Activated naive CD4-positive, alpha-beta T cell (primary cell): ENCODE results near the gene LRRC61.

Experiments used
- DNase-seq, 4 experiments: peaks; one replicate each; lab custom pipeline; 2025; lab: John Stamatoyannopoulos, UW

Gene LRRC61

GRCh38 chr7:150371131-150371995, 48.2 kb downstream of the LRRC61 start:
- no peak for DNase-seq

- DNase-seq = no peak
These were observed 48.8 kb downstream of the LRRC61 start for GRCh38 chr7:150371996-150372270.

GRCh38 chr7:150372271-150373048, 49.3 kb downstream of the LRRC61 start:
- DNase-seq = no peak

DNA sequence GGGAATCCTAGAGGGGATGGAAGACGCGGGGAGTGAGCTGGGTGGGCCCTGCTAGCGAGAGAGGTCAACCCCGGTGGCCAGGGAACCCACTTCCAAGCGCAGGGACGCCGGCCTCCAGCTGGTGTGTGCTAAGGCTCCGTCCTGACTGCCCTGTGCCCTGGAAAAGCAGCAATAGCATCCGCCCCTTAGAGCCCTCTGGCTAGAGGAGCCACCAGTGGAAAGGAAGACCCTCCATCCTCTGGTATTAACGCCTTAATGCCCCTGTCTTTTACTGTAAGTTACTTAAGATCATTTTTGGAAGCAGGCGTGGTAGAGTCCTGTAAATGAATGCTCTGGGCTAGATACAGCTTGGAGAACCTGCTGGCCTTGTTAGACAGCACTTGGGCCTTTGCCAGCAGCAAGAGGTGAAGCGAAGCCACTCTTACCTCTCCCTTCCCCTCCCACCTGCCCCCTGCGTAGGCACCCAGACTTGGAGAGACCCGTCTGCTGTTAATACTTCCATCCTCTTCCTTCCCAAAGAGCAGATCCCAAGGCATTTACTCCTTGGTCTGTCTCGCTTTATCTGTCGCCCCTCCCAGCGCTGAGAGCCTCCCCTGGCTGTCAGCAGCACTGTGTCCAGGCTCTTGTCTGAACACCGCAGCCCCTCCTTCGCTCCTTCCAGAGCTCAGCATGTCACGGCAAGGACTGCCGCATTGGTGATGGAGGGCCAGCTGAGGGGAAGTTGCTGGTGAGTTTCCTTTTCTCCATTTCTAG, 50.1 kb downstream of the LRRC61 start:
- no peak for DNase-seq

DNA sequence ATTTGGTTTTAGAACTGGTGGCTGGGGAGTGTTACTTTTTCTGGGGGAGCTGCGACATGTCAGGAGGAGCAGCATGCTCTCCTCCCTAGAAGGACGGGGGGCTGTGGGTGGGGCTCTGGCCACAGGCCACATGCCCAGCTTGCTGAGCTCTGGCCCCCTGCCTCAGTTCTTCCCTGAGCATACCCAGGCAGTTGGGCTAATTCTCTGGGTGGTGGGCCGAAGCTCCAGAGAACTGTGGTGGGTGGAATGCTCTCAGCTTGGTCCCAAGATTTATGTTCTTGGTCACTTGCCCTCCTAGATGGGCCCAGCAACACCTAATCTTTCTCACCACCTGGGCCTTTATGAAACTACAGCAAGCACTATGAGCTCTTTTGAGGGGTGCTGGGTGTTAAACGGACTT, 50.9 kb downstream of the LRRC61 start:
- DNase-seq = no peak

GRCh38 chr7:150374472-150374871, 51.3 kb downstream of the LRRC61 start:
- DNase-seq = no peak

DNA sequence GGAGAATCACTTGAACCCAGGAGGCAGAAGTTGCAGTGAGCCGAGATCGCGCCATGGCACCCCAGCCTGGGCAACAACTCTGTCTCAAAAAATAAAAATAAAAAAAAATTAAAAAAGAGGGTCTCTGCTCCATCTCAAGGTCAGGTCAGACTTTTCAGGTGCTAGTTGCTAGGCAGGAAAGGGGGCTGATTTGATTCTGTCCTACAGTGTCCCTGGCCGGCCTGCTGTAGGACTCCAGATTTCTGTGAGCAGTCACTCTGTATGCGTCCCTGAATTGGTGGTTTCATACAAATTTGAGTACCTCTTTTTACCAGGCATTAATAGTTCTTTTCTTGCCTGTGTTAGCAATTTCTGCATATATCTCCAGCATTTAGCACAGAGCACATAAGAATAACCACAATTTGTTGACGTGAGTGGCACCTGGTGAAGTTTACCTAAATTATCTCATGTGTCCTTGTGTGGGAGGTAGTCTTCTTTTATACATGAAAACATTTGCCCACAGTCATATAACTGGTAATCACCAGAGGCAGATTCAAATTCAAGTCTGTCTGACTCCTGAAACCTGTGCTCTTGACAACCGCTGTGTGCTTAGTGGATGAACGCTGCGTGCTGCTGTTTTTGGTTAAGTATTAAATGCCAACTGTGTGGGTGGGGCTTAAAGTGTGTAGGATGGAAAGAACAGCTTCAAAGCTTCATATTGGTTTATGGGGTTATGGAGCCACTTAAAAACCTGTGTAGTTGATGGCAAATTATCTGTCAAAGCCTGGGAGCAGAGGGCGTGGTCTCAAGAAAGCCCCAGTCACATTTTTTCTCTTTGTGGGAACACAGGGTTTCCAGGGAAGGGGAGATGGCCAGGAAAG, 52.7 kb downstream of the LRRC61 start:
- DNase-seq = no peak

DNA sequence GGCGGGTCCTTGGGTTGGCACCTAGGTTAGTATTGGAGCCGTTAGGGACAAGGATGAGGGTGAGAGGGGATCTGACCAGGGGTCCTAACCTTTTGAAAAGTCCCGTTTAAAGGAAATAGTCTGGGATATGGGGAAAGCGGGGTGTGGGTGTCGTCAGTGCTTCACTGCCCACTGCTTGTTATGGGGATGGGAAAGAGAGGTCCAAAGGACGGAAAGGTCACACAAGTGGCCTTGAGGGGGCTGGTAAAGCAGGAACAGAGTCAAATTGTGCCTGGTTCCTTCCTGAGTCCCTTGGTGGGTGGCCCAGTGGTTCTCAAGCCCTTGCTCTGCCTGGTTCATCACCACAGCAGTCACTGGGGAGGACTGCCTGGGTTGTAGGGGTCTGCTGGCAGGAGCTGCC, 53.4 kb downstream of the LRRC61 start:
- no peak for DNase-seq

DNA sequence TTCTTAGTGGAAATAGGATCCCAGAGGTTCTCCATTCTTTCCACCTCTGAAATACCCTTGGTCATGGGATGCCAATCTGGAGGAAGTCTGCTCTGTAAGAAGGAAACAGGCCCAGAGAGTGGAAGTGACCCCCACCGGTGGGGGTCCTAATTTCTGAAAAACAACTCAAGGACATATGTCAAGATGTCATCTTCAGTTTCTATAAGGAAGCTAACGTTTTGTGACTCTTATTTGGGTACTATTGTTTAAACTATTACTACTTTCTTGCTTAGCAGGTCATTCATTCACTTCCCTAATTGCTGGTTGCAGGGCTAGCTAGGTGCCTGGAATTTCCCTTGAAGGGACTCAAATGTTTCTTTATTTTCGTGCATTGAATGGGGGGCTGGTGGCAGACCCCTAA, 54.0 kb downstream of the LRRC61 start:
- DNase-seq = no peak

- no peak for DNase-seq
These were observed 54.5 kb downstream of the LRRC61 start for GRCh38 chr7:150377635-150378034.

DNA sequence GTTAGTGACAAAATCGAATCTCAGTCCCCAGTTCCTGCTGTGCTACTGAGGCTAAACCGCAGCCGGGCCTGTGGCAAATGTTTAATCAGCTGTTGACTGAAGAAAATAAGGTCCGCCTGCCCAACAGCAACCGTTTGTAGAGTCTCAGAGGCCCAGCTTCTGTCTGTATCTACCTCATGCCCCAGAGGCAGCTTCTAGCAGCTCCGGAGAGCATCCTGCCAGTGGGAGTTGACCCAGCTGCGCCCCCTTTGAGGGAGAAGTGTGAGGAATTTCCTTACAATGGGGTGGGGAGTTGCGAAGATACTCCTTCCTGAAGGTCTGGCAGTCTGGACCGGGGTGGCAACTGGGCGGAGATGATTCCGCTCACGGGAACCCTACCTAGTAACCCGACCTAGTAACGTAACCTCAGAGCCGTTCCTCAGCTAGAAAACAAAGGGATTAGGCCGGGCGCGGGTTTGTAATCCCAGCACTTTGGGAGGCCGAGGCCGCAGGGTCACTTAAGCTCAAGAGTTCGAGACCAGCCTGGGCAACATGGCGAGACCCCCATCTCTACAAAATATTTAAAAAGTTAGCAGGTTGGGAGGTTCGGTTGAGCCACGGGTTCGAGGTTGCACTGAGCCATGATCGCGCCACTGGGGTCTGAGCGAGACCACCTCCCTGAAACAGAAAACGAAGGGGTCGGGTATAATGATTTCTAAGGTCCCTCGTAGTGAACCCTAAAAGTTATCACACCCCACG, 55.1 kb downstream of the LRRC61 start:
- peak in 2 of 4 experiments; percentile 17 to 27 for DNase-seq

GRCh38 chr7:150378853-150379440, 55.8 kb downstream of the LRRC61 start, which contains the start of gene ZNF775:
Gene ZNF775 (plus strand): TSS chr7:150379330. CDS start chr7:150388471, 9,141 bp downstream.
- peak; percentile 65 to 90 (median 78) for DNase-seq

DNA sequence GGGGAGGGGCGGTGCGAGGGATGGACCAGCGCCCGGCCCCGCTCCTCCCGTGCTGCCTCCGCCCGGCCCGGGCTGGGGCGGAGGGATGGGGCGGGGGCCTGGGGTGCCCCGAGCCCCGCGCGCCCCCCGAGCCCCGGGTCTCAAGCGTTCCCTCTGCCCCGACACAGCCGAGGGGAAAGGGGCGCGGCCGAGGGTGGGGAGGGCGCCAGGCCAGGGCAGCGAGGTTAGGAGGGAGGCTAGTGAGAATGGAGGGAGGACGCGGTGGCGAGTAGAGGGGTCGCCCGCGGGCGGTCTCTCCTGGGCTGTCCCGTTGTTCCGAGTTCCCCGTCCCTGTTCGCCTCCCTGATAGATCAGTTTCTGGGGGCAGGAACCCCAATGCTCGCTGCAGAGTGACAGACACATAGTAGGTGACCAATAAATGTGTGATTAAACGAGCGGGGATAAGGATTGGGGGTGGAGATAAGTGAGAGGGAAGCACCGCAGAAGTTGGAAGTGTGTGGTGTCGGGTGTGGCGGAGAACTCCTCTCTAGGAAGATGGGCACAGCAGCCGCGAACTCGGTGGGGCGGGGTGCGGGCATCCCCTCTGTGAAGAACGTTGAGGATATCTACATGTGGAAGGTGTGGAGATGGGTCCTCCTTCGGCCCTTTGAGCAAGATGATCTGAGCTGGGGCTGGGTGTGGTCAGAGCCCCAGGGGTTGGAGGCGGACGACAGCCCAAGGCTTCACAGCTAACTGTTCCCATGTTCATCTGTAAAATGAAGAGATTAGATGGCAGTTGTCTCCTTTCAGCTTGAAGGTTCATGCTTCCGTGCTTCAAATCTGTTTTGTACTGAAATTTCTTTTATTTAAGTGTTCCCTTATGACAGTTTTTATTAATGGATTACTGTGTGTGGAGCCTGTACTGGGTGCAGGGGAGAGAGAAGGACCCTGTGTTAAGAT, 56.6 kb downstream of the LRRC61 start:
- DNase-seq = no peak

GRCh38 chr7:150380463-150380862, 57.3 kb downstream of the LRRC61 start:
- no peak for DNase-seq

- DNase-seq = no peak
These were observed 57.9 kb downstream of the LRRC61 start for GRCh38 chr7:150381096-150381495.

DNA sequence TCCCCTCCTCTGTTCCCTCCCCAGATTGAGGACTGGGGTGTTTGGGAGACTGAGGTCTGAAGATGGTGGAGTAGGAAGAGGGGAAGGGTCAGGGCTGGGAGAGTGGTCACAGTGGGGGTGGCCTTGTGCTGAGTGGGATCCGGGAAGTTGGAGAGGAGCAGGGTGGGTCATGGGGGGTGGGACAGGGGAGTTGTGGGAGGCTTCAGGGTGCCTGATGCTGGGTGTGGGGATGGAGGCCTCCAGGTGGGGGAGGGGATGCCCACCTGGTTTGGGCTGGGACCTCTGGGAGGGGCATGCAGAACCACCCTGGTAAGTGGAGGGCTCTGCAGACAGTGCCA, 58.6 kb downstream of the LRRC61 start:
- DNase-seq = no peak

DNA sequence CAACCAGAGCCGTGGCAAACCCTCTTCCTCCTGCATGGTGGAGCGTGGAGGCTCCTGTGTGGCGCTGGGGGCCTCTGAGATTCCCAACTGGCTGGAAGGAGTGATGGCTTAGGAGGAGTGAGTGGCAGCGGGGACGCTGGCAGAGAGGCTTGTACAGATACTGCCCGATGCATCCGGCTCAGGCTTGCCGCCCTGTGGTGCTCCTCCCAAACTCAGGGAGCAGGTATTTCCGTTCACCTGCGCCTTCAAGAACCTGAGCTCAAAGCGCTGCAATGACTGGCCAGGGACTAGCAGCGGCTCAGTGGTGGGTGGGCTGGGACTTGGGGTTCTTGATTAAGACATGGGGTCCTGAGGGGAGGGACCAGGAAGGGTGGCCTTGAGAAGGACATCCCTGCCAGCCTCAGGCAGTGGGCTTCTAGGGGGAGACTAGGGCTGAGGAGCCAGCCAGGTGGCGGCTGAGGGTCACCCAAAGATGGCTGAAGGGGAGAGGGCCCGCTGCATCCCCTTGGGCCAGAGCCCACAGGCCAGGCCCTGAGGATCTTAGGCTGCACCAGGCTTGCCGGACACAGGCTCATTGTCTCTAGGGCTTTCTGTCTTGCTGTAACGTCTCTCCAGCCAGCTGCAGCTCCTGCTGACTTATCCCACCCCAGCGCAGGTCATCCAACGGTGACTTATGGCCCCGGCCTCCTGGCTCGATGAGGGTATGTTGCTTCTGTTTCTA, 59.1 kb downstream of the LRRC61 start:
- no peak for DNase-seq

DNA sequence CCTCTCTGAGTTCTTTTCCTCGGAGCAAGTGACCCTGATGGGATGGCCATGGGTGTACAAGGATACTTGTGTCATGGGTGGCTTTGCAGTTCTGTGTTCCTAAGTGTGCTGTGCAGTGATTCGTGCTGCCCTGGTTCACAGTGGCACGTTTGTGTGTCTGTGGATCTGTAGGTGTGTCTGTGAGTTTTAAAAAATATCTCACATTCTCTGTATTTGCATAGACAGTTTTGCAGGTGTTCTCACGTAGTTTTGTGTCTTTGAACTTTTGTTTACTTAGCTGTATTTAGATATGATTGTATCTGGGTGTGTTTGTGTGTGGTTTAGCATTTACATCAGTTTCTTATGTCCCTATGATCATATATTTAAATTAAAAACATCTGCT, 59.7 kb downstream of the LRRC61 start:
- no peak for DNase-seq
